Measurements from ENCODE around the gene LMAN1L.

LMAN1L gene

GRCh38 chr15:74845581-74845980, 32.9 kb downstream of the LMAN1L start:
- no peak for DNase-seq (ENCODE audit: low read depth)
- no peak overlapping the region for H3K4me3 ChIP-seq (ENCODE audit: low read depth, low read length)
- TF ChIP-seq MAX (IDR thresholded peaks at IDR 0.05; ENCODE audit: low read depth, low read length) = no peak
- no peak for TF ChIP-seq POLR2A (IDR thresholded peaks at IDR 0.05; ENCODE audit: extremely low read depth, insufficient read length)
- TF ChIP-seq MYC (IDR thresholded peaks at IDR 0.05; ENCODE audit: low read depth, low read length) = no peak
- no peak for TF ChIP-seq CTCF (IDR thresholded peaks at IDR 0.05; ENCODE audit: low read depth, low read length)

- TF ChIP-seq MYC (IDR thresholded peaks at IDR 0.05; ENCODE audit: low read depth, low read length) (no peak), POLR2A (IDR thresholded peaks at IDR 0.05; ENCODE audit: extremely low read depth, insufficient read length) (no peak), CTCF (IDR thresholded peaks at IDR 0.05; ENCODE audit: low read depth, low read length) (no peak), MAX (IDR thresholded peaks at IDR 0.05; ENCODE audit: low read depth, low read length) (no peak)
- no peak overlapping the region for H3K4me3 ChIP-seq (ENCODE audit: low read depth, low read length)
- no peak for DNase-seq (ENCODE audit: low read depth)
Measured at GRCh38 chr15:74847432-74847831, 34.8 kb downstream of the LMAN1L start.

GRCh38 chr15:74850393-74850792, 37.8 kb downstream of the LMAN1L start:
- no peak for DNase-seq (ENCODE audit: low read depth)
- no peak overlapping the region for H3K4me3 ChIP-seq (ENCODE audit: low read depth, low read length)
- no peak for TF ChIP-seq MAX (IDR thresholded peaks at IDR 0.05; ENCODE audit: low read depth, low read length)
- no peak for TF ChIP-seq MYC (IDR thresholded peaks at IDR 0.05; ENCODE audit: low read depth, low read length)
- no peak for TF ChIP-seq CTCF (IDR thresholded peaks at IDR 0.05; ENCODE audit: low read depth, low read length)
- no peak for TF ChIP-seq POLR2A (IDR thresholded peaks at IDR 0.05; ENCODE audit: extremely low read depth, insufficient read length)

GRCh38 chr15:74851960-74852359, 39.3 kb downstream of the LMAN1L start:
- DNase-seq (ENCODE audit: low read depth) = no peak
- no peak for TF ChIP-seq MAX (IDR thresholded peaks at IDR 0.05; ENCODE audit: low read depth, low read length)
- H3K4me3 ChIP-seq (ENCODE audit: low read depth, low read length) = no peak overlapping the region

GRCh38 chr15:74854453-74855022, 41.9 kb downstream of the LMAN1L start:
- no peak overlapping the region for H3K4me3 ChIP-seq (ENCODE audit: low read depth, low read length)
- TF ChIP-seq POLR2A (IDR thresholded peaks at IDR 0.05; ENCODE audit: extremely low read depth, insufficient read length) = no peak

GRCh38 chr15:74855857-74856256, 43.2 kb downstream of the LMAN1L start:
- TF ChIP-seq MYC (IDR thresholded peaks at IDR 0.05; ENCODE audit: low read depth, low read length) (no peak), MAX (IDR thresholded peaks at IDR 0.05; ENCODE audit: low read depth, low read length) (no peak), CTCF (IDR thresholded peaks at IDR 0.05; ENCODE audit: low read depth, low read length) (no peak), POLR2A (IDR thresholded peaks at IDR 0.05; ENCODE audit: extremely low read depth, insufficient read length) (no peak)
- H3K4me3 ChIP-seq (ENCODE audit: low read depth, low read length) = no peak overlapping the region
- no peak for DNase-seq (ENCODE audit: low read depth)

More at GRCh38 chr15:74854453-74855022, 41.9 kb downstream of the LMAN1L start:
- no peak for DNase-seq (ENCODE audit: low read depth)

- no peak for DNase-seq (ENCODE audit: low read depth)
- no peak for TF ChIP-seq POLR2A (IDR thresholded peaks at IDR 0.05; ENCODE audit: extremely low read depth, insufficient read length)
- H3K4me3 ChIP-seq (ENCODE audit: low read depth, low read length) = no peak overlapping the region
Measured at GRCh38 chr15:74856537-74856936, 43.9 kb downstream of the LMAN1L start.
